ENCODE measurements around the gene UBE3D. TPM values are rescaled to one million over a fixed set of nuclear protein-coding genes. Genes with fewer than 3 reads are reported as not detected.

Gene UBE3D
- total RNA-seq, 1 experiment from 2014 or later = 10.9 TPM

DNA sequence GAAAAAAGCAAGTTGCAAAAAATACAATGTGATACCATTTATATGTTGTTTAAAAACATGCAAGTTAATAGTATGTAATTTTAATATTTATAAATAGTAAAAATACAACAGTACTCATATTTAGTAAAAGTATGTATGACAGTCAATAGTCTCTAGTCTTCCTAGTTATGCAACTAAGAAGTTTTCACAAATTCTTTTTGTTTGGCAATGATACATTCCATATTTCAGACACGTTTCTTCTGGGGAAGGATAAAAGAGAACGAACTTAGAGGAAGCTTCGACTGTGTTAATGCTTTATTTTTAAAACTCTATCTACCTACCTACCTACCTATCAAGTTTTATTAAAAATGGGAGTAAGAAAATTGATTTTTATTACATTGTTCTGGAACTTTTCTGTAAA lies 77.7 kb downstream of the UBE3D start:
- intact Hi-C loops (cut with micrococcal nuclease; ENCODE audit: unreplicated experiment) = no loop called here
- no peaks in the 10 kb centered on the region for H3K4me1 ChIP-seq
- Mint-ChIP-seq H3K27ac (ENCODE audit: unreplicated experiment) (no peak overlapping the region), H3K27me3 (ENCODE audit: insufficient read depth, unreplicated experiment) (no peaks in the 10 kb centered on the region), H3K4me3 (ENCODE audit: unreplicated experiment) (no peak overlapping the region), H3K4me1 (ENCODE audit: low read depth, unreplicated experiment) (no peaks in the 10 kb centered on the region), H3K9me3 (ENCODE audit: unreplicated experiment) (no peaks in the 10 kb centered on the region), H3K36me3 (ENCODE audit: insufficient read depth, unreplicated experiment) (no peaks in the 10 kb centered on the region)
- ChIA-PET CTCF (no interaction called here), POLR2A (no interaction called here)
- H3K4me3 ChIP-seq (ENCODE audit: low read depth, low read length) = no peak overlapping the region
- no peak for DNase-seq
- H3K36me3 ChIP-seq (ENCODE audit: control insufficient read depth, insufficient read depth, low read length) = no peaks in the 10 kb centered on the region
- no TSS peak for BruUV-seq (replicated peaks)
- no peaks in the 10 kb centered on the region for H3K9me3 ChIP-seq
- no peaks in the 10 kb centered on the region for H3K27me3 ChIP-seq (replicated peaks; ENCODE audit: control insufficient read depth, insufficient read depth, low read length)
- TF ChIP-seq, protein P1, sequence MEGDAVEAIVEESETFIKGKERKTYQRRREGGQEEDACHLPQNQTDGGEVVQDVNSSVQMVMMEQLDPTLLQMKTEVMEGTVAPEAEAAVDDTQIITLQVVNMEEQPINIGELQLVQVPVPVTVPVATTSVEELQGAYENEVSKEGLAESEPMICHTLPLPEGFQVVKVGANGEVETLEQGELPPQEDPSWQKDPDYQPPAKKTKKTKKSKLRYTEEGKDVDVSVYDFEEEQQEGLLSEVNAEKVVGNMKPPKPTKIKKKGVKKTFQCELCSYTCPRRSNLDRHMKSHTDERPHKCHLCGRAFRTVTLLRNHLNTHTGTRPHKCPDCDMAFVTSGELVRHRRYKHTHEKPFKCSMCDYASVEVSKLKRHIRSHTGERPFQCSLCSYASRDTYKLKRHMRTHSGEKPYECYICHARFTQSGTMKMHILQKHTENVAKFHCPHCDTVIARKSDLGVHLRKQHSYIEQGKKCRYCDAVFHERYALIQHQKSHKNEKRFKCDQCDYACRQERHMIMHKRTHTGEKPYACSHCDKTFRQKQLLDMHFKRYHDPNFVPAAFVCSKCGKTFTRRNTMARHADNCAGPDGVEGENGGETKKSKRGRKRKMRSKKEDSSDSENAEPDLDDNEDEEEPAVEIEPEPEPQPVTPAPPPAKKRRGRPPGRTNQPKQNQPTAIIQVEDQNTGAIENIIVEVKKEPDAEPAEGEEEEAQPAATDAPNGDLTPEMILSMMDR (IDR thresholded peaks at IDR 0.05; ENCODE audit: insufficient read depth in 1 of 2, low read depth in 1 of 2, low read length in 1 of 2, severe bottlenecking in 1 of 2, unreplicated experiment in 1 of 2) = no peak

DNA sequence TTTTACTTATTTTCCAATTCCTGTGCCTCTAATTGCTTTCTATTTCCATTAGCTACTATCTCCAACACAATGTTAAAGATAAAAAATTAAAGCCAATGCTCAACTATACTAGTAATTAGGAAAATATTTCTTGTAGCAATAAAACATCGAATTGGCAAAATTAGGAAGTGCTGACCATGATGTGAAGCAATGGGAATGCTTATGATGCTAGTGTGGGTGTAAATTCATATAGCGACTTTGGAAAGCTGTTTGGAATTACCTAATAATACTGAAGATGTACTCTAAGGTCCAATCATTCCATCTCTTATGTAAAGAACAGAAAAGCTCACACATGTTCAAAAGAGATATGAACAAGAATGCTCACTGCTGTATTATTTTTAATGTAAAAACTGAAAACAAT lies 78.2 kb downstream of the UBE3D start:
- CTCF ChIA-PET = interaction anchor here (0.7 kb wide), 1 partner anchor 159 kb away, joined by 3 read pairs; no protein-coding TSS in a partner anchor
- BruUV-seq (replicated peaks) = no TSS peak
- H3K27me3 Mint-ChIP-seq (ENCODE audit: insufficient read depth, unreplicated experiment) = no peaks in the 10 kb centered on the region
- no peaks in the 10 kb centered on the region for H3K4me1 Mint-ChIP-seq (ENCODE audit: low read depth, unreplicated experiment)
- H3K4me1 ChIP-seq = no peaks in the 10 kb centered on the region
- no peaks in the 10 kb centered on the region for H3K27me3 ChIP-seq (replicated peaks; ENCODE audit: control insufficient read depth, insufficient read depth, low read length)
- intact Hi-C loops (cut with micrococcal nuclease; ENCODE audit: unreplicated experiment) = no loop called here
- POLR2A ChIA-PET = no interaction called here
- TF ChIP-seq, protein P1 (IDR thresholded peaks at IDR 0.05; ENCODE audit: insufficient read depth in 1 of 2, low read depth in 1 of 2, low read length in 1 of 2, severe bottlenecking in 1 of 2, unreplicated experiment in 1 of 2) = no peak
- H3K27ac Mint-ChIP-seq (ENCODE audit: unreplicated experiment) = no peak overlapping the region
- no peak for DNase-seq
- no peak overlapping the region for H3K4me3 Mint-ChIP-seq (ENCODE audit: unreplicated experiment)
- H3K9me3 Mint-ChIP-seq (ENCODE audit: unreplicated experiment) = no peaks in the 10 kb centered on the region
- no peaks in the 10 kb centered on the region for H3K36me3 ChIP-seq (ENCODE audit: control insufficient read depth, insufficient read depth, low read length)
- H3K9me3 ChIP-seq = no peaks in the 10 kb centered on the region
- H3K36me3 Mint-ChIP-seq (ENCODE audit: insufficient read depth, unreplicated experiment) = no peaks in the 10 kb centered on the region
- H3K4me3 ChIP-seq (ENCODE audit: low read depth, low read length) = no peak overlapping the region

GRCh38 chr6:82984720-82985119 lies 80.9 kb downstream of the UBE3D start:
- H3K4me3 ChIP-seq (ENCODE audit: low read depth, low read length) = no peak overlapping the region
- Mint-ChIP-seq H3K9me3 (ENCODE audit: unreplicated experiment) (no peaks in the 10 kb centered on the region), H3K4me1 (ENCODE audit: low read depth, unreplicated experiment) (no peaks in the 10 kb centered on the region), H3K4me3 (ENCODE audit: unreplicated experiment) (no peak overlapping the region), H3K27me3 (ENCODE audit: insufficient read depth, unreplicated experiment) (no peaks in the 10 kb centered on the region), H3K27ac (ENCODE audit: unreplicated experiment) (no peak overlapping the region), H3K36me3 (ENCODE audit: insufficient read depth, unreplicated experiment) (no peaks in the 10 kb centered on the region)
- POLR2A ChIA-PET = no interaction called here
- TF ChIP-seq, protein P1 (IDR thresholded peaks at IDR 0.05; ENCODE audit: insufficient read depth in 1 of 2, low read depth in 1 of 2, low read length in 1 of 2, severe bottlenecking in 1 of 2, unreplicated experiment in 1 of 2) = no peak
- no peak for DNase-seq
- no peaks in the 10 kb centered on the region for H3K36me3 ChIP-seq (ENCODE audit: control insufficient read depth, insufficient read depth, low read length)
- no peaks in the 10 kb centered on the region for H3K27me3 ChIP-seq (replicated peaks; ENCODE audit: control insufficient read depth, insufficient read depth, low read length)
- CTCF ChIA-PET = no interaction called here
- intact Hi-C loops (cut with micrococcal nuclease; ENCODE audit: unreplicated experiment) = no loop called here
- BruUV-seq (replicated peaks) = no TSS peak
- H3K4me1 ChIP-seq = no peaks in the 10 kb centered on the region
- no peaks in the 10 kb centered on the region for H3K9me3 ChIP-seq

All from Caco-2 (cell line).